Right atrium auricular region (tissue), 2 donors: ENCODE measurements around the gene DBT. TPM values are rescaled to one million over a fixed set of nuclear protein-coding genes. Genes with fewer than 3 reads are reported as not detected.
"Not testable (repeated sequence)": the region's sequence is repeated elsewhere in the genome, so short reads cannot be mapped to it uniquely, and the experiment has no call there.

ENCODE experiments used
- DNase-seq: peaks from one replicate; pipeline ENCODE4 v3.0.0-alpha.2; 2019; ENCODE audit warnings: low spot score
- H3K27ac ChIP-seq, 2 donors: fragments of 200-600 bp; sonication (generic); 1 replicate in 1 of 2; 2 replicates in 1 of 2; pipeline ENCODE4 v1.5.1; 2016 to 2019
- H3K27me3 ChIP-seq, 2 donors: fragments of 200-600 bp; sonication (generic); one replicate each; pipeline versions ENCODE4 v1.5.1 to v1.6.0; 2017 to 2019
- H3K36me3 ChIP-seq: fragments of 200-600 bp; sonication (generic); one replicate; pipeline ENCODE4 v1.5.1; 2016
- H3K4me1 ChIP-seq, 2 donors: fragments of 200-600 bp; sonication (generic); one replicate each; pipeline versions ENCODE4 v1.5.1 to v1.6.0; 2017 to 2019
- H3K4me3 ChIP-seq, 2 donors: fragments of 200-600 bp; sonication (generic); 1 replicate in 1 of 2; 2 replicates in 1 of 2; pipeline ENCODE4 v1.5.1; 2017 to 2019; ENCODE audit warnings: mild to moderate bottlenecking in 1 of 2, moderate library complexity in 1 of 2
- H3K9me3 ChIP-seq, 2 donors: fragments of 200-600 bp; sonication (generic); one replicate each; pipeline ENCODE4 v1.5.1; 2019
- total RNA-seq, 2 donors: library from RNA; depleted of rRNA; stranded (reverse); fragments of >200 nt; gene quantifications; one replicate each; pipeline ENCODE4 v1.1.0, GENCODE V29; 2016
- TF ChIP-seq, protein P1 (sequence below), 2 donors: fragments of 200-600 bp; sonication (generic); IDR thresholded peaks; one replicate each; pipeline ENCODE4 v1.5.1; 2019; ENCODE audit warnings: antibody characterized with exemption in 2 of 2

DBT gene
- total RNA-seq, 2 donors from 2014 or later, result 6.2 to 14.0 TPM

DNA sequence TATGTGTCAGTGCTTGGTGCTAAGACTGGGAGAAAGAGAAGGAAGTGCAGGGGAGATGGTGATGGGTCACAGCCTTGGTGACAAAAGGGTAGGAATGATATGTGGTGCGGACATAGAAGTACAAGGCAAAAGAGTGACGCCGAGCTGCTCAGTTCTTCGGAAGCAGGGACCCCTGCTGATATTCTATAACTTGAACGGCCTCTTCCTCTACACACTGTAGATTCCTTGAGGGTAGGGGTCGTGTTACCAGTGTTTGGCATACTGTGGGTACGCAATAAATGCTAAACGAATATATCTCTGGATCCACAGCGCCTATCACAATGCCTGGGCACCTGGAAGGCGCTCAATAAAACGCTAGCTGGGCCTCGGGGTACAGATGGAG lies 488 bp downstream of the DBT start:
- DNase-seq, result no peak
- TF ChIP-seq, protein P1, sequence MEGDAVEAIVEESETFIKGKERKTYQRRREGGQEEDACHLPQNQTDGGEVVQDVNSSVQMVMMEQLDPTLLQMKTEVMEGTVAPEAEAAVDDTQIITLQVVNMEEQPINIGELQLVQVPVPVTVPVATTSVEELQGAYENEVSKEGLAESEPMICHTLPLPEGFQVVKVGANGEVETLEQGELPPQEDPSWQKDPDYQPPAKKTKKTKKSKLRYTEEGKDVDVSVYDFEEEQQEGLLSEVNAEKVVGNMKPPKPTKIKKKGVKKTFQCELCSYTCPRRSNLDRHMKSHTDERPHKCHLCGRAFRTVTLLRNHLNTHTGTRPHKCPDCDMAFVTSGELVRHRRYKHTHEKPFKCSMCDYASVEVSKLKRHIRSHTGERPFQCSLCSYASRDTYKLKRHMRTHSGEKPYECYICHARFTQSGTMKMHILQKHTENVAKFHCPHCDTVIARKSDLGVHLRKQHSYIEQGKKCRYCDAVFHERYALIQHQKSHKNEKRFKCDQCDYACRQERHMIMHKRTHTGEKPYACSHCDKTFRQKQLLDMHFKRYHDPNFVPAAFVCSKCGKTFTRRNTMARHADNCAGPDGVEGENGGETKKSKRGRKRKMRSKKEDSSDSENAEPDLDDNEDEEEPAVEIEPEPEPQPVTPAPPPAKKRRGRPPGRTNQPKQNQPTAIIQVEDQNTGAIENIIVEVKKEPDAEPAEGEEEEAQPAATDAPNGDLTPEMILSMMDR (IDR thresholded peaks at IDR 0.05), result no peak
- no peaks in the 10 kb centered on the region for H3K36me3 ChIP-seq
- H3K27me3 ChIP-seq, result no peaks in the 10 kb centered on the region
- peak overlapping the region; percentile 85 to 88 for H3K27ac ChIP-seq
- H3K4me1 ChIP-seq, result peaks cover 0 to 15% of the 10 kb centered on the region in 2 donors
- peak overlapping the region; percentile 79 to 83 for H3K4me3 ChIP-seq
- no peaks in the 10 kb centered on the region for H3K9me3 ChIP-seq

DNA sequence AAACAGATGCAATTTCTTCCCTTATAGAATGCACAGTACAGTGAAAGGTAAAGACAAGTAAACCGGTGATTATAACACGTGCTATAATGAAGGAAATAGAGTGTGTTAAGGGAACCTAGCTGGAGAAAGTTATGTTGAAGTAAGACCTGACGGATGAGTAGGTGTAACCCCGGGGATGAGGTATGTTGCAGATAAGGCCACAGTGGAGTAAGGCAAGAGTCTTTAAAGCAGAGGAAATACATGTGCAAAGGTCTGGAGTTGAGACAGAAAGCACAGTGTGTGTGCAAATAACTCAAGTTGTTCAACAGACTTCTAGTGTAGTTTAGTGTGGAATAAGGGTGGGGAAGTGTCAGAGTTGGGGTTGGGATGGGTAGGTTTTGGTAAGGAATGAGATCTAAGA lies 2.9 kb downstream of the DBT start:
- peaks cover 0 to 15% of the 10 kb centered on the region in 2 donors for H3K4me1 ChIP-seq
- no peaks in the 10 kb centered on the region for H3K9me3 ChIP-seq
- no peak overlapping the region for H3K27ac ChIP-seq
- DNase-seq, result no peak
- TF ChIP-seq, protein P1 (IDR thresholded peaks at IDR 0.05), result no peak
- H3K4me3 ChIP-seq, result no peak overlapping the region
- H3K36me3 ChIP-seq, result no peaks in the 10 kb centered on the region
- no peaks in the 10 kb centered on the region for H3K27me3 ChIP-seq

DNA sequence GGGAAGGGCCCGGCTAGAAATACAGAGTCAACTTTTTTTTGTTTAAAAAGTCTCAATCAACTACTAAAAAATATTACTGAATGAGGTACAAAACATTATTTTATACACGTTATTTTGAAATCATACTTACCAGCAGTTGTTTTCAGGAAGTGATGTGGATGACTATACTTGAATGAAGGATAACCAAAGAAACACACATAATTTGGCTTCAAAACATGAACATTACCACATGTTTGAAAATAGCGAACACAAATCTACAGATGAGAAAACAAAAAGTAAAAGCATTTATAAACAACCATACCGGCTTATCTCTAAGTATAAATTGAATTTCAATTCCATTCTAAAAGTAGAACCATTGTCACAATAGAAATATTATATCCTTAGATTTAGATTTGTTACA lies 9.0 kb downstream of the DBT start:
- TF ChIP-seq, protein P1 (IDR thresholded peaks at IDR 0.05), result no peak
- Histone ChIP-seq H3K4me3 (no peak overlapping the region), H3K27ac (no peak overlapping the region), H3K27me3 (no peaks in the 10 kb centered on the region), H3K4me1 (peaks cover 0 to 3% of the 10 kb centered on the region in 2 donors), H3K9me3 (no peaks in the 10 kb centered on the region), H3K36me3 (no peaks in the 10 kb centered on the region)
- no peak for DNase-seq

DNA sequence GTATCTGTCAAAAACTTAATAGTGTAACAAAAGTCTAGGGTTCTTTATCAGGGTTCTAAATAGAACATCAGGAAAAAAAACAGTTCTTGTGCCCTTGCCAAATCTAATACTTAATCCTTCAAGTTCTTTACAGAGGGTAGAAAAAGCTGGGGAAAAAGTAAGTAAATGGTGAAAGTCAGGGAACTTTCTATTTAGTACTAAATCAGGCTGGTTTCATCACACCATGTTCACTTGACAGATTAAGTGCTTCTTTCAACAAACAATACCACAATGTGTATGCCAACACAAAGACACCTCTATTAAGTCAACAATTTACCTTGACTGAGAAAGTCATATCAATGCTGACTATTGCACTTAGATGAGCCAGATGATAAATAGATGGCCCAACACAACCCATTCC lies 9.7 kb downstream of the DBT start:
- Histone ChIP-seq H3K27me3 (no peaks in the 10 kb centered on the region), H3K9me3 (no peaks in the 10 kb centered on the region), H3K36me3 (no peaks in the 10 kb centered on the region)

DNA sequence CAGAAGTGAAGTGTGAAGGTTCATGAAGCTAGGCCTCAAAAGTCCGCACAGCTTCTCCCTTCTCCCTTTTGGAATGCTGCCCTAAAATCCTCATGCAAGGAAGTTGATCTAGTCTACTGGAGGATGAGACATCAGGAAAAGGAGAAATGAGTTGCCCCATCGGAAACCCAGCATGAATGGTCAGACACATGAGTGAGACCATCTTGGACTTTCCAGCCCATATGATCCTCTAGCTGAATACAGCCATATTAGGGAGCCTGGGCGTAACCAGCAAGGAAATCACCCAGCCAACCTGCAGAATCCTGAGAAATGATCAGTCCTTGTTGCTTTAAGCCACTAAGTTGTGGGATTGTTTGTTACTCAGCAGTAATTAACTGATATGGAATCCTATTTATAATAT lies 12.5 kb downstream of the DBT start:
- TF ChIP-seq, protein P1 (IDR thresholded peaks at IDR 0.05), result no peak
- no peaks in the 10 kb centered on the region for H3K27me3 ChIP-seq
- H3K9me3 ChIP-seq, result no peaks in the 10 kb centered on the region
- H3K4me1 ChIP-seq, result peaks cover 0 to 3% of the 10 kb centered on the region in 2 donors
- DNase-seq, result no peak
- peaks cover 19% of the 10 kb centered on the region for H3K36me3 ChIP-seq
- H3K4me3 ChIP-seq, result no peak overlapping the region
- no peak overlapping the region for H3K27ac ChIP-seq

More for the DNA sequence above, 9.7 kb downstream of the DBT start:
- Histone ChIP-seq H3K27ac (no peak overlapping the region), H3K4me3 (no peak overlapping the region), H3K4me1 (peaks cover 0 to 3% of the 10 kb centered on the region in 2 donors)
- TF ChIP-seq, protein P1 (IDR thresholded peaks at IDR 0.05), result no peak
- no peak for DNase-seq

DNA sequence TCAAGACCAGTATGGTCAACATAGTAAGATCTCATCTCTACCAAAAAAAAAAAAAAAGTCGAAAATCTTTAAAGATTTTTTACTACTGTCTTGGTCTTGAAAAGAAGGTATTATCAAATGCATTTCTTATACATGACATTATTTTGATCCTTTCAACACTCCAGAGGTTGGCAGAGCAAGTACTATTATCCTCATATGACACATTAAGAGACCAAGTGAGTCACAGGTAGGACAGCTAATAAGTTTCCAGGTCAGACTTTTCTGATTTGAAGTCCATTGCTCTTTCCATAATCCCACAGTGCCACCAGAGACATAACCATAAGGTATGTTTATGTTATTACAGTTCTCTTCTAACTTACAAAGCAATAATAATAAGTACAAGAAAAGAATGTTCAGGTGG lies 15.2 kb downstream of the DBT start:
- no peak overlapping the region for H3K27ac ChIP-seq
- peaks cover 23% of the 10 kb centered on the region for H3K36me3 ChIP-seq
- H3K9me3 ChIP-seq, result no peaks in the 10 kb centered on the region
- H3K4me3 ChIP-seq, result no peak overlapping the region
- H3K4me1 ChIP-seq, result no peaks in the 10 kb centered on the region
- no peaks in the 10 kb centered on the region for H3K27me3 ChIP-seq
- DNase-seq, result no peak
- TF ChIP-seq, protein P1 (IDR thresholded peaks at IDR 0.05), result no peak

DNA sequence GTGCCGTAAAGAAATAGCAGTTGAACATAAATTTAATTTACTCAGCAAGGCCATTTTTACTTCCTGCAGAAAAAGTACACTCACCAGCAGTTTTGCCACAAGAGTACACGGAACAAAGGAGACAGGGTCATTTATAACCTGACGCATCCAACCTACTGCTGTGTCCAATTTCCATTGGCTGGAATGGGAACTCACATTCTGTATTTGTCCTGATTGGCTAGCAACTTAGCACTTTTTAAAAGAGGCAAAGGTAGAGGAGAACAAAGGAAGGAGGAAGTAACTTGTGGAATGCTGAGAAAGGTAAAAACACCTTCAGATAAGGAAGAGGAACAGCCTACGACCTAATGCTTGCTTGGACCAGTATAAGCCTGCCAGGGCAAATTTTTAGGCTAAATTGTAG lies 16.1 kb downstream of the DBT start:
- DNase-seq, H3K4me1 ChIP-seq, H3K9me3 ChIP-seq, H3K27ac ChIP-seq, H3K27me3 ChIP-seq, H3K4me3 ChIP-seq: not testable (repeated sequence)
- peaks cover 23% of the 10 kb centered on the region for H3K36me3 ChIP-seq
